ENCODE data around the gene NME5. TPM values are rescaled to one million over a fixed set of nuclear protein-coding genes. Genes with fewer than 3 reads are reported as not detected.
"Not testable (repeated sequence)": the region's sequence is repeated elsewhere in the genome, so short reads cannot be mapped to it uniquely, and the experiment has no call there.

The NME5 gene
- total and polyA plus RNA-seq, 4 donors: 0.09 to 1.3 (median 0.40) TPM

GRCh38 chr5:138157626-138158025, 18.4 kb upstream of the NME5 start:
- no peaks in the 10 kb centered on the region for H3K9me3 ChIP-seq (ENCODE audit: control insufficient read depth in 4 of 4, low read length in 3 of 4)
- TF ChIP-seq FOXA1 (IDR thresholded peaks at IDR 0.05) (no peak), JUND (IDR thresholded peaks at IDR 0.05) (no peak), RAD21 (IDR thresholded peaks at IDR 0.05) (no peak), ATF3 (IDR thresholded peaks at IDR 0.05) (no peak)
- no peak overlapping the region for H3K4me3 ChIP-seq (ENCODE audit: low read depth in 1 of 3, low read length in 3 of 3)
- H3K27me3 ChIP-seq (ENCODE audit: control insufficient read depth in 4 of 4, insufficient read depth in 4 of 4, low read length in 3 of 4): no peaks in the 10 kb centered on the region
- no peak overlapping the region for H3K27ac ChIP-seq (ENCODE audit: low read depth in 1 of 2, low read length in 2 of 2)
- 96% methylated on average over 1 of the region's 1 CpG for WGBS
- DNase-seq (ENCODE audit: low spot score): no peak
- peaks cover 21 to 54% (median 50%) of the 10 kb centered on the region in 4 donors for H3K36me3 ChIP-seq (ENCODE audit: control insufficient read depth in 4 of 4, insufficient read depth in 3 of 4, low read depth in 1 of 4, low read length in 3 of 4)
- no peak overlapping the region for H3K9ac ChIP-seq (ENCODE audit: low read depth in 1 of 2, low read length in 2 of 2)
- H3K4me1 ChIP-seq (ENCODE audit: control insufficient read depth in 4 of 4, insufficient read depth in 4 of 4, low read length in 3 of 4): no peaks in the 10 kb centered on the region

GRCh38 chr5:138155977-138156376, 16.7 kb upstream of the NME5 start:
- H3K9me3 ChIP-seq (ENCODE audit: control insufficient read depth in 4 of 4, low read length in 3 of 4); H3K4me3 ChIP-seq (ENCODE audit: low read depth in 1 of 3, low read length in 3 of 3); DNase-seq (ENCODE audit: low spot score); H3K9ac ChIP-seq (ENCODE audit: low read depth in 1 of 2, low read length in 2 of 2); H3K4me1 ChIP-seq (ENCODE audit: control insufficient read depth in 4 of 4, insufficient read depth in 4 of 4, low read length in 3 of 4); H3K27me3 ChIP-seq (ENCODE audit: control insufficient read depth in 4 of 4, insufficient read depth in 4 of 4, low read length in 3 of 4); H3K27ac ChIP-seq (ENCODE audit: low read depth in 1 of 2, low read length in 2 of 2): not testable (repeated sequence)
- H3K36me3 ChIP-seq (ENCODE audit: control insufficient read depth in 4 of 4, insufficient read depth in 3 of 4, low read depth in 1 of 4, low read length in 3 of 4): peaks cover 13 to 41% (median 37%) of the 10 kb centered on the region in 4 donors
- WGBS: 99% methylated on average over 9 of the region's 9 CpGs

GRCh38 chr5:138149530-138149929, 10.3 kb upstream of the NME5 start:
- Histone ChIP-seq H3K36me3 (ENCODE audit: control insufficient read depth in 4 of 4, insufficient read depth in 3 of 4, low read depth in 1 of 4, low read length in 3 of 4) (no peaks in the 10 kb centered on the region), H3K27ac (ENCODE audit: low read depth in 1 of 2, low read length in 2 of 2) (no peak overlapping the region), H3K4me3 (ENCODE audit: low read depth in 1 of 3, low read length in 3 of 3) (no peak overlapping the region), H3K9ac (ENCODE audit: low read depth in 1 of 2, low read length in 2 of 2) (no peak overlapping the region), H3K4me1 (ENCODE audit: control insufficient read depth in 4 of 4, insufficient read depth in 4 of 4, low read length in 3 of 4) (no peaks in the 10 kb centered on the region), H3K27me3 (ENCODE audit: control insufficient read depth in 4 of 4, insufficient read depth in 4 of 4, low read length in 3 of 4) (no peaks in the 10 kb centered on the region), H3K9me3 (ENCODE audit: control insufficient read depth in 4 of 4, low read length in 3 of 4) (no peaks in the 10 kb centered on the region)
- WGBS: 60% methylated on average over 3 of the region's 3 CpGs
- TF ChIP-seq MAX (IDR thresholded peaks at IDR 0.05): no peak
- no peak for TF ChIP-seq EGR1 (IDR thresholded peaks at IDR 0.05; ENCODE audit: low read depth in 2 of 2)
- no peak for DNase-seq (ENCODE audit: low spot score)

GRCh38 chr5:138148811-138149210, 9.6 kb upstream of the NME5 start:
- TF ChIP-seq CTCF (IDR thresholded peaks at IDR 0.05; ENCODE audit: low read depth, low read length, missing input control): no peak
- TF ChIP-seq REST (IDR thresholded peaks at IDR 0.05): no peak
- no peak for TF ChIP-seq FOXA2 (IDR thresholded peaks at IDR 0.05)
- TF ChIP-seq EGR1 (IDR thresholded peaks at IDR 0.05; ENCODE audit: low read depth in 2 of 2): no peak
- TF ChIP-seq FOXA1 (IDR thresholded peaks at IDR 0.05): no peak
- no peak for TF ChIP-seq RXRA (IDR thresholded peaks at IDR 0.05)
- no peak for TF ChIP-seq YY1 (IDR thresholded peaks at IDR 0.05)
- TF ChIP-seq GABPA (IDR thresholded peaks at IDR 0.05 in 1 of 2, conservative IDR thresholded peaks at IDR 0.05 in 1 of 2): no peak
- no peak for TF ChIP-seq JUND (IDR thresholded peaks at IDR 0.05)
- no peak for TF ChIP-seq HNF4A (conservative IDR thresholded peaks at IDR 0.05)
- TF ChIP-seq NR2F2 (IDR thresholded peaks at IDR 0.05): no peak
- TF ChIP-seq ZBTB33 (IDR thresholded peaks at IDR 0.05): no peak
- no peak for TF ChIP-seq ATF3 (IDR thresholded peaks at IDR 0.05)
- TF ChIP-seq TAF1 (conservative IDR thresholded peaks at IDR 0.05): no peak
- no peak for DNase-seq (ENCODE audit: low spot score)
- Histone ChIP-seq H3K27ac (ENCODE audit: low read depth in 1 of 2, low read length in 2 of 2) (no peak overlapping the region), H3K27me3 (ENCODE audit: control insufficient read depth in 4 of 4, insufficient read depth in 4 of 4, low read length in 3 of 4) (no peaks in the 10 kb centered on the region), H3K9me3 (ENCODE audit: control insufficient read depth in 4 of 4, low read length in 3 of 4) (no peaks in the 10 kb centered on the region), H3K4me3 (ENCODE audit: low read depth in 1 of 3, low read length in 3 of 3) (no peak overlapping the region), H3K9ac (ENCODE audit: low read depth in 1 of 2, low read length in 2 of 2) (no peak overlapping the region), H3K36me3 (ENCODE audit: control insufficient read depth in 4 of 4, insufficient read depth in 3 of 4, low read depth in 1 of 4, low read length in 3 of 4) (no peaks in the 10 kb centered on the region), H3K4me1 (ENCODE audit: control insufficient read depth in 4 of 4, insufficient read depth in 4 of 4, low read length in 3 of 4) (no peaks in the 10 kb centered on the region)
- 72% methylated on average over 1 of the region's 1 CpG for WGBS

Data from liver (tissue), 9 donors.